ENCODE data around the gene GASK1A.

GASK1A gene

DNA sequence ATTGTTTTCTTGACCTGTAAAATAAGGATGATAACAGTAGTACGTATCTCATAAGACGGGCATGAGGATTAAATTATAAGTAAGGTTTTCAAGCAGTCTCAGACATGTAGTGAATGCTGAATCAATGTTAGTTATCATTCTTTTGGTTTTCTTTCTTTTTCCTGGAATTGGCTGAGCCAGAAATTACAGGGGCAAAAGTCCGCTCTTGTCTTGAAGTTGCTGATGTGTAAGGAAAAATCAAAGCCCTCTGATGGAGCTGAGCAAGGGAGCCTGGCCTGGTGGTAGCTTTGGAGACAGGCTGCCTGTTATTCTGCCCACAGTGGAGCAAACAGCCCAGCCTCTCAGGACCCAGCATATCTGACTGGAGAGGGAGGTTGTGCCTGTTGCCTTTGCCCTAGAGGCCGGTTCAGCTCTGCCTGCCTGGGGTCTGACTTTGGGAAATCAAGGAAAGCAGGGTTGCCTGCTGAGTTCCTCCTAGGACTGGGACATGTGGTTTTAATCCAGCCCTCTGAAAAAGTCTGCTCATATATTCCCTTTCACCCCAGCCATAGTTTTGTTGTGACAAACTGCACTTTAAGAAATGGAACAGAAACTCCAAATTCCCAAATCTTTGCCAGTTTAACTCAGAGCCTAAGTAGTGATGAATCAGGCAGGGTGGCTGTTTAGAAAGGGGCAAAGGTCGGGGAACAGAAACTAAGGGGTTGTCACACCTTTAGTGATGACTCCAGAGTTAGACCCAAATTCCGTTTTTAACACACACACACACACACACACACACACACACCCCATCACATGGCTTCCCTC is 40.1 kb downstream of the GASK1A start:
- H3K36me3 ChIP-seq = no peaks in the 10 kb centered on the region
- H3K4me1 ChIP-seq = peaks cover 11 to 40% (median 30%) of the 10 kb centered on the region in 10 experiments
- peaks cover 56 to 82% (median 63%) of the 10 kb centered on the region in 11 experiments for H3K9me3 ChIP-seq (replicated peaks in 1 of 11)
- H3K4me2 ChIP-seq = no peak overlapping the region
- H3K27ac ChIP-seq = peak overlapping the region in 1 of 11 experiments; percentile 42; a peak in 1 of 22 replicates
- no peaks in the 10 kb centered on the region for H4K20me1 ChIP-seq
- no peak overlapping the region for H3K9ac ChIP-seq
- H3K27me3 ChIP-seq = no peaks in the 10 kb centered on the region
- no peak overlapping the region for H3K4me3 ChIP-seq
- no peak for TF ChIP-seq Cebpa-rat (IDR thresholded peaks at IDR 0.05)

DNA sequence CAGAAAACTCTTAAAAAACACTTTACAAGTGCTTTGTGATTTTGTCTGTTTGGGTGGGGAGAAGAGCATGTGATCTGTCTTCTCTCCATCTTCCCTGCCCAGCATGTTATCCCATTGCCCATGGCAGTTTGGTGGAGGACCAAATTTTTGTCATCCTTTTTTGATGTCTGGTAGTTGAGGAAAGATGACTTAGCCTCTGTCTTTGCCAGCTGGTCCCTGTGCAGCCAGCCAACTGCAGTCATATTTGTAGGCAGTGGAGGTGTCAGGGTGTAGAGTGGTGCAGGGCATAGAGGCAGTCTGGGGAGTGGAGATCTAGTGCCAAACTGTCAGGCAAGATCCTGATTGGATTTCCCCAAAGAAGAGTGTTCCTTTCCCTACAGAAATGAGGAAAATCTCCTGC is 40.7 kb downstream of the GASK1A start:
- Histone ChIP-seq H3K9ac (no peak overlapping the region), H3K4me3 (no peak overlapping the region), H3K4me1 (peaks cover 16 to 45% (median 35%) of the 10 kb centered on the region in 10 experiments), H3K27ac (no peak overlapping the region), H4K20me1 (no peaks in the 10 kb centered on the region), H3K27me3 (no peaks in the 10 kb centered on the region), H3K9me3 (replicated peaks in 1 of 11) (peaks cover 49 to 76% (median 57%) of the 10 kb centered on the region in 11 experiments), H3K4me2 (no peak overlapping the region), H3K36me3 (no peaks in the 10 kb centered on the region)
- TF ChIP-seq Cebpa-rat (IDR thresholded peaks at IDR 0.05) = no peak

DNA sequence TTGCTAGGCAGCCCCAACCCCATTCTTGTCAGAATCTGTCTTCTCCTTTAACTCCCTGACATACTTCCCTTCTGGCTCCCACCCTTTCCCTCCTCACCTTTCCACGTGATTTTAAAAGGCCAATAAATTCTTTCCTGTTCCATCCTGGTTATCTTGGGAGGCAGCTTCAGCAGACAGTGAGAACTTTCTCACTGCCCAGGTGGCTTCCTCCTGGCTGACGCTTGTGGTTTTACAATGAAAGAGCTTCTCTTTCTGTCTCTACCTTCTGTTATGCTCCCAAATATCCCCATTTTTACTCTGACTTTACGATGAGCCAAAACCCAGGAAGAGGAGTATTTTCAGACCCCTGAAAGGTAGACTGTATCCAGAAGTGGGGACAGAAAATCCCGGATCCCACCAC is 42.1 kb downstream of the GASK1A start:
- Histone ChIP-seq H3K9ac (no peak overlapping the region), H3K9me3 (replicated peaks in 1 of 11) (peaks cover 36 to 63% (median 43%) of the 10 kb centered on the region in 11 experiments), H3K4me2 (no peak overlapping the region), H4K20me1 (no peaks in the 10 kb centered on the region), H3K4me1 (peaks cover 16 to 37% (median 29%) of the 10 kb centered on the region in 10 experiments), H3K27me3 (no peaks in the 10 kb centered on the region), H3K36me3 (no peaks in the 10 kb centered on the region), H3K27ac (no peak overlapping the region), H3K4me3 (no peak overlapping the region)
- TF ChIP-seq Cebpa-rat (IDR thresholded peaks at IDR 0.05) = no peak

DNA sequence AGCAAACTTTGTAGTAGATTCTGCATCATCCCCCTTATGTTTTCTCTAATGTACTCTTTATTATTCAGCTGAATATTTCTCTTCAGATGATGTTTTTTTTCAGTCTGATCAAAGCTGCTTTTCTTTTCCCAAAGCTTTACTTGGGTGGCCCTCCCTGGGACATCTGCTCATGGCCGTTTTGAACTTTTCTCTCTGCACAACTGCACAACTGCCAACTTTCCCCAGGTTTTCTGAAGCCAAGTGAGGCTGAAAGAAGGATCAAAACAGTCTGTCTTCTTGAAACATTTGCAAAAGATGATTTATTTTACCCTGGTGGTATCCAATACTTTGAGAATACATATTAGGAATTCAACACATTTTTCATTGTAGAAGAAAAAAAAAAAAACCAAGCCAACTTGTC is 43.0 kb downstream of the GASK1A start:
- Histone ChIP-seq H3K36me3 (no peaks in the 10 kb centered on the region), H4K20me1 (no peaks in the 10 kb centered on the region), H3K9ac (no peak overlapping the region), H3K4me3 (no peak overlapping the region), H3K4me2 (no peak overlapping the region), H3K9me3 (replicated peaks in 1 of 11) (peaks cover 27 to 53% (median 34%) of the 10 kb centered on the region in 11 experiments), H3K4me1 (peaks cover 16 to 28% (median 23%) of the 10 kb centered on the region in 10 experiments), H3K27ac (no peak overlapping the region), H3K27me3 (no peaks in the 10 kb centered on the region)
- no peak for TF ChIP-seq Cebpa-rat (IDR thresholded peaks at IDR 0.05)

DNA sequence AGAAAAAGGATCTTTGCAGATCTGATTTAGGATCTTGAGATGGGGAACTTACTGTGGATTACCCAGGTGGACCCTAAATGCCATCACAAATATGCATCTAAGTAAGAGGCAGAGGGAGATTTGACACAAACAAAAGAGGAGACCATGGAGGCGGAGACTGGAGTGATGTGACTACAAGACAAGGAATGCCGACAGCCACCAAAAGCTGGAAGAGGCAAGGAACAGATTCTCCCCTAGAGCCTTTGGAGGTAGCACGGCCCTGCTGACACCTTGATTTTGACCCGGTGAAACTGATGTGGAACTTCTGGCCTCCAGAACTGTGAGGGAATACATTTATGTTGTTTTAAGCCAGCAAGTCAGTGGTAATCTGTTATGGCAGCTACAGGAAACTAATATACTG is 44.0 kb downstream of the GASK1A start:
- H3K9ac ChIP-seq = peak overlapping the region in 1 of 11 experiments; percentile 77; a peak in 1 of 22 replicates
- TF ChIP-seq Cebpa-rat (IDR thresholded peaks at IDR 0.05) = no peak

DNA sequence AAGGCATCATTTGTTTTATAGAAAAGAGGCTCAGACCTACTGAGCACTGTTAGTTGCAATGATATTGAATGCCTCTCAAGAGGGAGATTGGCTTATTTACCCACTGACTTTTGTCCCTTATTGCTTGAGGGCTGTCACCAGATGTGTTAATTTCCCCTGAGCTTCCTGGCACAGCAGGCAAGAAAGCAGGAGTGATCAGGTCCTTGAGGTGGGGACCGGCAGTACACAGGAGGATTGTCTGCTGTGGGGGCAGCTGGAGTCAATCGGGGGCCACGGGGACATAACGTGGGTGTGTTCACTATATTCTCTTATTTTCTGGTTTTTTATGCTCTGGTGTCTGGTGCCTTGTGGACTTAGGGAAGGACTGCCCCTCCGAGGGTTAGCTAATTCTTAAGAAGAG is 44.6 kb downstream of the GASK1A start:
- Histone ChIP-seq H3K4me3 (peak overlapping the region in 3 of 10 experiments; percentile 10 to 23 (median 18); a peak in 3 of 20 replicates), H3K4me2 (peak overlapping the region; percentile 62 to 89 (median 81)), H3K36me3 (no peaks in the 10 kb centered on the region), H3K27me3 (no peaks in the 10 kb centered on the region), H3K4me1 (peaks cover 16 to 27% (median 23%) of the 10 kb centered on the region in 10 experiments), H3K9me3 (replicated peaks in 1 of 11) (peaks cover 20 to 37% (median 25%) of the 10 kb centered on the region in 11 experiments), H3K9ac (peak overlapping the region in 9 of 11 experiments; percentile 24 to 77 (median 57); a peak in 18 of 22 replicates), H4K20me1 (no peaks in the 10 kb centered on the region), H3K27ac (peak overlapping the region in 8 of 11 experiments; percentile 61 to 80 (median 68); a peak in 16 of 22 replicates)
- TF ChIP-seq Cebpa-rat (IDR thresholded peaks at IDR 0.05) = no peak

More for the DNA sequence above, 44.0 kb downstream of the GASK1A start:
- Histone ChIP-seq H3K27me3 (no peaks in the 10 kb centered on the region), H3K9me3 (replicated peaks in 1 of 11) (peaks cover 20 to 44% (median 25%) of the 10 kb centered on the region in 11 experiments), H3K4me1 (peaks cover 16 to 27% (median 23%) of the 10 kb centered on the region in 10 experiments), H4K20me1 (no peaks in the 10 kb centered on the region), H3K36me3 (no peaks in the 10 kb centered on the region), H3K4me3 (no peak overlapping the region), H3K4me2 (peak overlapping the region; percentile 62 to 89 (median 81); a peak in 21 of 22 replicates), H3K27ac (peak overlapping the region in 6 of 11 experiments; percentile 61 to 80 (median 66); a peak in 9 of 22 replicates)

DNA sequence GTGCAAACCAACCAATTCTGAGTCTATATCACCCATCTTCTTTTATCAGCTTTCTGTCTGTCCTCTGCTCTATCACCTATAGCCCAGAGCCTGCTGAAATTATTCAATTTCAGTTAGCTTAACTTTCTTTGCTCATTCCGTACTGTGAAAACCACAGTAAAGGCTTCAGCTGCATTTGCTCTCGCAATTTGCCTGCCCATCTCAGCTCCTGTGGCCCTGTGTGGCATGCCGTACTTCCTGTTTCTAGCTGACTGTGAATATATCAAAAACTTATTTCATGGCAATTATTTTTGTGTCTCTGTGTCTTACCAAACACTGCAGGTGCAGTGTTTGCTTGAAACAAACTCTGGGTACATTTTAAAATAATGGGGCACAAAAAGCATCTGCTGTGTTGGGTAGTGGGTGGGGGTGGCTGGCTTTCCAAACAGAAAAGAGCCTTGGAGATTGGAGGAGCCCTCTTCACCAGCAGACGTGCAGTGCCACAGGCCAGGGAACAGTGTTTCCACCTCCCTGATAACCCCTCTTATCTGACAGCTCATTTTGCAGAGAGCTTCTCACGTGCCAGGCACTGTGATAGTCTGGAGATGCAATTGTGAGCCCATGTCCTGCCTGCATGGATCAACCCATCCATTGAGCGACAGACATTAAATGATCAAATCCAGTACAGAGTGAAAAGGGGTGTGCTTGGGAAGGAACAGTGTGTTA is 45.2 kb downstream of the GASK1A start:
- Histone ChIP-seq H3K4me3 (peak overlapping the region in 3 of 10 experiments; percentile 10 to 23 (median 18); a peak in 3 of 20 replicates), H3K36me3 (no peaks in the 10 kb centered on the region), H3K27me3 (no peaks in the 10 kb centered on the region), H3K4me2 (peak overlapping the region; percentile 62 to 89 (median 81)), H3K9me3 (replicated peaks in 1 of 11) (peaks cover 20 to 36% (median 25%) of the 10 kb centered on the region in 11 experiments), H3K4me1 (peaks cover 16 to 27% (median 23%) of the 10 kb centered on the region in 10 experiments), H4K20me1 (no peaks in the 10 kb centered on the region), H3K9ac (peak overlapping the region in 9 of 11 experiments; percentile 24 to 77 (median 57); a peak in 17 of 22 replicates), H3K27ac (peak overlapping the region in 8 of 11 experiments; percentile 61 to 80 (median 68); a peak in 16 of 22 replicates)
- peak in 6 of 11 experiments; percentile 14 to 80 (median 39); a peak in 6 of 22 replicates for TF ChIP-seq Cebpa-rat (IDR thresholded peaks at IDR 0.05)

DNA sequence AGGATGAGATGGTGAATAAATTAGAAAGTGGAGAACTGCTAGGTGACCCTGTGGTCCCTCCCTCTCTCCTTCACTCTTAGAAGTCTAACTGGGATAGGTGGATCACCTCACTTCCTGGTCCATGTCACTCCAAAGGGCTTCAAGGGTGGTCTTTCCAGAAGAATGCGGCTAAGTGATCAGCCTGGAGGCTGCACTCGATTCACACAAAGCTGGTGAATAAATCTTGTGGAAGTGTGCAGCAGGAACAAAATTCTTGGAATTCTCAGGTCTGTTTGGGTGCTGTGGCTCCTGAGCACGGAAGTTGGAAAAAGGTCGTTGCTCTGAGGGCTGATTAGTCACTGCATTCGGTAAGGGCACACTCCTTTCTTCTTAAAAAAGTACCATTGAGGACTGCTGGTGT is 46.3 kb downstream of the GASK1A start:
- no peaks in the 10 kb centered on the region for H3K27me3 ChIP-seq
- peaks cover 18 to 26% (median 22%) of the 10 kb centered on the region in 11 experiments for H3K9me3 ChIP-seq (replicated peaks in 1 of 11)
- H3K36me3 ChIP-seq = no peaks in the 10 kb centered on the region
- peak overlapping the region in 3 of 11 experiments; percentile 71 to 80 (median 76); a peak in 6 of 22 replicates for H3K27ac ChIP-seq
- H4K20me1 ChIP-seq = no peaks in the 10 kb centered on the region
- TF ChIP-seq Cebpa-rat (IDR thresholded peaks at IDR 0.05) = no peak
- no peak overlapping the region for H3K9ac ChIP-seq
- H3K4me3 ChIP-seq = no peak overlapping the region
- peaks cover 16 to 27% (median 23%) of the 10 kb centered on the region in 10 experiments for H3K4me1 ChIP-seq
- H3K4me2 ChIP-seq = peak overlapping the region in 2 of 11 experiments; percentile 80 to 89; a peak in 1 of 22 replicates

DNA sequence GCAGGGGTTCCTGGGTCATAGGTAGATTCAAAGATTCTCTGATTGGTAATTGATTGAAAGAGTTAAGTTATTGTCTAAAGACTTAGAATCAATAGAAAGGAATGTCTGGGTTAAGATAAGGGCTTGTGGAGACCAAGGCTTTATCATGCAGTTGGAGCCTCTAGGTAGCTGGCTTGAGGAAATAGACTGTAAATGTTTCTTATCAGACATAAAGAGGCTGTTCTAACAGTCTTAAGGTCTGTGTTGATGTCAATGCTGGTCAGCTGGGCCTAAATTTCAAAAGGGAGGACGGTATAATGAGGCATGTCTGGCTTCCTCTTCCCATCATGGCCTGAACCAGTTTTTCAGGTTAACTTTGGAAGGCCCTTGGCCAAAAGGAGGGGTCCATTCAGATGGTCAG is 48.9 kb downstream of the GASK1A start:
- no peak overlapping the region for H3K9ac ChIP-seq
- peaks cover 0 to under 1% (median 0%) of the 10 kb centered on the region in 11 experiments; a peak in 1 of 22 replicates for H3K9me3 ChIP-seq (replicated peaks in 1 of 11)
- H3K27ac ChIP-seq = no peak overlapping the region
- no peak overlapping the region for H3K4me3 ChIP-seq
- H4K20me1 ChIP-seq = no peaks in the 10 kb centered on the region
- no peaks in the 10 kb centered on the region for H3K27me3 ChIP-seq
- peaks cover 16 to 24% (median 21%) of the 10 kb centered on the region in 10 experiments for H3K4me1 ChIP-seq
- TF ChIP-seq Cebpa-rat (IDR thresholded peaks at IDR 0.05) = no peak
- no peaks in the 10 kb centered on the region for H3K36me3 ChIP-seq
- no peak overlapping the region for H3K4me2 ChIP-seq

All from BLaER1 treated with 17β-estradiol and CSF1 and Interleukin-3, amounts not matched to agents 10 nM and 100 nM (cell line).